Psoas muscle (tissue), 8 donors: Measurements from ENCODE around the gene PACRG. TPM values are rescaled to one million over a fixed set of nuclear protein-coding genes. Genes with fewer than 3 reads are reported as not detected.

ENCODE experiments used
- ATAC-seq, 4 donors: fragments of 200-7000 bp; cut with Tn5 transposase; one replicate each; pipeline ENCODE4 v1.9.1; 2020; ENCODE audit warnings: moderate library complexity in 3 of 4, mild to moderate bottlenecking in 2 of 4
- DNase-seq, 2 donors: peaks; one replicate each; pipeline ENCODE4 v3.0.0-alpha.2; 2020
- H3K27ac ChIP-seq: fragments of 200-600 bp; one replicate; pipeline ENCODE4 v1.8.0; 2022
- H3K27me3 ChIP-seq, 3 donors: fragments of 200-600 bp in 1 of 3; one replicate each; pipeline versions ENCODE4 v1.6.1 to v1.8.0; 2013 to 2022; ENCODE audit warnings: low read length in 2 of 3, mild to moderate bottlenecking in 2 of 3, moderate library complexity in 1 of 3; ENCODE audit not compliant: insufficient read depth in 3 of 3
- H3K36me3 ChIP-seq, 2 donors: fragments of 200-600 bp in 1 of 2; one replicate each; pipeline versions ENCODE4 v1.6.1 to v1.8.0; 2013 to 2022; ENCODE audit warnings: low read depth in 1 of 2, mild to moderate bottlenecking in 1 of 2, moderate library complexity in 1 of 2; ENCODE audit not compliant: insufficient read depth in 1 of 2
- H3K4me1 ChIP-seq: fragments of 200-600 bp; one replicate; pipeline ENCODE4 v1.8.0; 2022
- H3K4me3 ChIP-seq: fragments of 200-600 bp; one replicate; pipeline ENCODE4 v1.8.0; 2022; ENCODE audit warnings: mild to moderate bottlenecking
- H3K9me3 ChIP-seq: fragments of 200-600 bp; one replicate; pipeline ENCODE4 v1.8.0; 2022
- CTCF ChIP-seq: fragments of 200-600 bp; IDR thresholded peaks from one replicate; pipeline ENCODE4 v1.8.0; 2022; ENCODE audit warnings: antibody characterized with exemption
- WGBS, 3 donors: extraction: QIAGEN DNeasy Blood & Tissue Kit; methylation state at CpG; one replicate each; pipeline versions ENCODE4 v1.1.6 to v1.1.7; 2013; 5-methylcytosine and 5-hydroxymethylcytosine counted together
- intact Hi-C, 2 donors: fragments of 100-400 bp; cut with DNase I; formaldehyde crosslinking; loops; one replicate each; pipeline versions ENCODE4 v1.11.0 to v1.14.2; 2022
- polyA plus RNA-seq, 3 donors: library from polyadenylated mRNA; stranded (reverse); fragments of 200-250 nt; gene quantifications; one replicate each; pipeline ENCODE4 v1.2.3, GENCODE V29; 2013
- total RNA-seq, 4 donors: library from RNA; stranded (reverse); fragmentation: NEBNext Ultra II Directional in 2 of 4; extraction: Animal tissue kit (Norgen Biotek cat#: 25700) in 2 of 4; gene quantifications; one replicate each; pipeline versions ENCODE4 v1.2.1 to v1.2.4, GENCODE V29; 2021 to 2023
- donor health status: healthy with polysubstance abuse.
- donor health status: DM: no; HTN: no; CAD: no; lungs with moderate emphysema.
- donor health status: Bipolar disorder and iron deficiency.
- donor health status: healthy.
- donor health status: DM: yes; HTN: yes; CAD: no.
- donor health status: DM: no; HTN: no; CAD: no.
- donor health status: DM: no; HTN: no; CAD: no.
- donor health status: DM: yes; HTN: yes; CAD: no.

PACRG gene
- total and polyA plus RNA-seq, 7 donors, result 0.17 to 3.1 (median 1.8) TPM

- intact Hi-C loops, result no loop called here
- DNase-seq (no peak), ATAC-seq (no peak)
- Histone ChIP-seq H3K36me3 (no peaks in the 10 kb centered on the region), H3K27ac (no peak overlapping the region), H3K27me3 (no peaks in the 10 kb centered on the region), H3K4me3 (no peak overlapping the region), H3K9me3 (peaks cover 5% of the 10 kb centered on the region), H3K4me1 (no peaks in the 10 kb centered on the region)
- 90 to 96% (median 92%) methylated on average over 10 of the region's 10 CpGs for WGBS, 3 donors
- TF ChIP-seq CTCF, result no peak
Observed at GRCh38 chr6:163226836-163227485, 499.2 kb downstream of the PACRG start.

GRCh38 chr6:163228041-163228440 is 500.3 kb downstream of the PACRG start:
- no peaks in the 10 kb centered on the region for H3K4me1 ChIP-seq
- no peaks in the 10 kb centered on the region for H3K27me3 ChIP-seq
- no peaks in the 10 kb centered on the region for H3K36me3 ChIP-seq
- DNase-seq (no peak), ATAC-seq (no peak)
- H3K9me3 ChIP-seq, result peaks cover 5% of the 10 kb centered on the region
- TF ChIP-seq CTCF, result no peak
- 84 to 93% (median 88%) methylated on average over 1 of the region's 1 CpG for WGBS, 3 donors
- H3K27ac ChIP-seq, result no peak overlapping the region
- no peak overlapping the region for H3K4me3 ChIP-seq
- intact Hi-C loops, result no loop called here

GRCh38 chr6:163229050-163229449 is 501.3 kb downstream of the PACRG start:
- no peak for ATAC-seq
- intact Hi-C loops, result no loop called here
- Histone ChIP-seq H3K4me3 (no peak overlapping the region), H3K27ac (no peak overlapping the region), H3K4me1 (no peaks in the 10 kb centered on the region), H3K9me3 (peaks cover 5% of the 10 kb centered on the region), H3K27me3 (no peaks in the 10 kb centered on the region), H3K36me3 (no peaks in the 10 kb centered on the region)
- WGBS, 3 donors, result 85 to 93% (median 87%) methylated on average over 2 of the region's 2 CpGs
- TF ChIP-seq CTCF, result no peak
- DNase-seq, result no peak

- Histone ChIP-seq H3K4me1 (no peaks in the 10 kb centered on the region), H3K9me3 (no peaks in the 10 kb centered on the region), H3K27ac (no peak overlapping the region), H3K4me3 (no peak overlapping the region), H3K36me3 (no peaks in the 10 kb centered on the region), H3K27me3 (no peaks in the 10 kb centered on the region)
- no peak for TF ChIP-seq CTCF
- no peak for ATAC-seq
- 90 to 96% (median 95%) methylated on average over 9 of the region's 9 CpGs for WGBS, 3 donors
- DNase-seq, result no peak
- intact Hi-C loops, result no loop called here
Observed at GRCh38 chr6:163230901-163231300, 503.1 kb downstream of the PACRG start.
